Endodermal cell (in vitro differentiated cells): ENCODE results near the gene ADAMTS17. TPM values are rescaled to one million over a fixed set of nuclear protein-coding genes. Genes with fewer than 3 reads are reported as not detected.

Source experiments
- DNase-seq: peaks from one replicate; pipeline ENCODE4 v3.0.0-alpha.2; 2017
- H3K27ac ChIP-seq: 2 replicates; pipeline ENCODE4 v1.5.1; 2013; ENCODE audit warnings: mild to moderate bottlenecking, low read depth, low read length, moderate library complexity
- H3K27me3 ChIP-seq: 2 replicates; pipeline ENCODE4 v1.6.1; 2013; ENCODE audit warnings: mild to moderate bottlenecking, low read length, moderate library complexity; ENCODE audit not compliant: insufficient read depth, control insufficient read depth, poor library complexity, severe bottlenecking
- H3K36me3 ChIP-seq: 2 replicates; pipeline ENCODE4 v1.7.0; 2013; ENCODE audit warnings: mild to moderate bottlenecking, low read length, moderate library complexity; ENCODE audit not compliant: control insufficient read depth, insufficient read depth
- H3K4me1 ChIP-seq: one replicate; pipeline ENCODE4 v1.7.0; 2013; ENCODE audit warnings: low read length; ENCODE audit not compliant: control insufficient read depth, insufficient read depth
- H3K4me3 ChIP-seq: 2 replicates; pipeline ENCODE4 v1.5.1; 2013; ENCODE audit warnings: mild to moderate bottlenecking, low read length, moderate library complexity
- H3K9ac ChIP-seq: 2 replicates; pipeline ENCODE4 v1.6.1; 2013; ENCODE audit warnings: mild to moderate bottlenecking, low read length, moderate library complexity; ENCODE audit not compliant: poor library complexity, severe bottlenecking; ENCODE audit errors: extremely low read depth
- H3K9me3 ChIP-seq: 2 replicates; pipeline ENCODE4 v1.6.1; 2013; ENCODE audit warnings: mild to moderate bottlenecking, low read length, moderate library complexity; ENCODE audit not compliant: control insufficient read depth
- H3K27ac Mint-ChIP-seq: 2 replicates; pipeline ENCODE4 v1.8.0; 2020; ENCODE audit warnings: mixed read lengths
- H3K27me3 Mint-ChIP-seq: 2 replicates; pipeline ENCODE4 v1.8.0; 2021; ENCODE audit warnings: mild to moderate bottlenecking, mixed read lengths; ENCODE audit not compliant: insufficient read depth
- H3K36me3 Mint-ChIP-seq: 2 replicates; pipeline ENCODE4 v1.8.0; 2020; ENCODE audit warnings: low read depth, mixed read lengths
- H3K4me1 Mint-ChIP-seq: 2 replicates; pipeline ENCODE4 v1.8.0; 2020; ENCODE audit warnings: mixed read lengths
- H3K4me3 Mint-ChIP-seq: 2 replicates; pipeline ENCODE4 v1.8.0; 2020; ENCODE audit warnings: mild to moderate bottlenecking, moderate library complexity, mixed read lengths
- H3K9me3 Mint-ChIP-seq: 2 replicates; pipeline ENCODE4 v1.8.0; 2020; ENCODE audit warnings: mild to moderate bottlenecking, mixed read lengths
- CTCF ChIP-seq: fragments of 200-600 bp; sonication (generic); conservative IDR thresholded peaks from 2 replicates; pipeline ENCODE4 v1.5.0; 2021; ENCODE audit warnings: antibody characterized with exemption, mild to moderate bottlenecking
- WGBS, 2 experiments: methylation state at CpG; one replicate each; pipeline versions ENCODE4 v1.1.5 to v1.1.7; 2013; ENCODE audit warnings: missing lambda C conversion rate in 2 of 2, mixed read lengths in 1 of 2; ENCODE audit not compliant: insufficient coverage in 1 of 2, insufficient read length in 1 of 2; 5-methylcytosine and 5-hydroxymethylcytosine counted together
- total RNA-seq, 2 donors: library from RNA; stranded (reverse); fragmentation: NEBNext Ultra II Directional in 1 of 2; extraction: Animal tissue kit (Norgen Biotek cat#: 25700) in 1 of 2; gene quantifications; 2 replicates in 1 of 2; 3 replicates in 1 of 2; pipeline ENCODE4 v1.2.1, GENCODE V29; 2021

ADAMTS17 gene
- total RNA-seq, 2 donors from 2014 or later = 0.82 to 2.3 TPM

- Histone ChIP-seq H3K27ac (no peak overlapping the region), H3K4me1 (no peaks in the 10 kb centered on the region), H3K36me3 (no peaks in the 10 kb centered on the region), H3K9ac (no peak overlapping the region), H3K27me3 (no peaks in the 10 kb centered on the region), H3K4me3 (no peak overlapping the region), H3K9me3 (no peaks in the 10 kb centered on the region)
- TF ChIP-seq CTCF = no peak
- peaks cover 6% of the 10 kb centered on the region for H3K27me3 Mint-ChIP-seq
- no peak overlapping the region for H3K27ac Mint-ChIP-seq
- H3K36me3 Mint-ChIP-seq = no peaks in the 10 kb centered on the region
- WGBS, 2 experiments = 76 to 86% methylated on average over 2 to 5 of the region's 5 CpGs
- H3K4me3 Mint-ChIP-seq = no peak overlapping the region
- no peak for DNase-seq
- H3K9me3 Mint-ChIP-seq = peaks cover 7% of the 10 kb centered on the region
- no peaks in the 10 kb centered on the region for H3K4me1 Mint-ChIP-seq
Measured at GRCh38 chr15:100061944-100062343, 279.8 kb downstream of the ADAMTS17 start.

GRCh38 chr15:100060276-100060926, 281.4 kb downstream of the ADAMTS17 start:
- H3K4me1 Mint-ChIP-seq = no peaks in the 10 kb centered on the region
- Histone ChIP-seq H3K9me3 (no peaks in the 10 kb centered on the region), H3K9ac (no peak overlapping the region), H3K36me3 (no peaks in the 10 kb centered on the region), H3K27ac (no peak overlapping the region), H3K4me3 (no peak overlapping the region), H3K4me1 (no peaks in the 10 kb centered on the region), H3K27me3 (no peaks in the 10 kb centered on the region)
- 91 to 94% methylated on average over 9 to 10 of the region's 10 CpGs for WGBS, 2 experiments
- no peak for DNase-seq
- no peak overlapping the region for H3K4me3 Mint-ChIP-seq
- no peak for TF ChIP-seq CTCF
- H3K9me3 Mint-ChIP-seq = no peaks in the 10 kb centered on the region
- no peak overlapping the region for H3K27ac Mint-ChIP-seq
- H3K27me3 Mint-ChIP-seq = peaks cover 8% of the 10 kb centered on the region
- H3K36me3 Mint-ChIP-seq = no peaks in the 10 kb centered on the region

GRCh38 chr15:100059521-100059920, 282.3 kb downstream of the ADAMTS17 start:
- Histone ChIP-seq H3K4me3 (no peak overlapping the region), H3K4me1 (no peaks in the 10 kb centered on the region), H3K9me3 (no peaks in the 10 kb centered on the region), H3K27ac (peak overlapping the region; percentile 66), H3K27me3 (no peaks in the 10 kb centered on the region), H3K36me3 (no peaks in the 10 kb centered on the region), H3K9ac (no peak overlapping the region)
- Mint-ChIP-seq H3K4me1 (no peaks in the 10 kb centered on the region), H3K36me3 (no peaks in the 10 kb centered on the region), H3K27ac (no peak overlapping the region), H3K4me3 (no peak overlapping the region), H3K27me3 (peaks cover 8% of the 10 kb centered on the region), H3K9me3 (no peaks in the 10 kb centered on the region)
- no peak for TF ChIP-seq CTCF
- no peak for DNase-seq
- 85 to 95% methylated on average over 4 of the region's 4 CpGs for WGBS, 2 experiments
